Tibial nerve (tissue), 4 donors: ENCODE data around the gene TM2D3. TPM values are rescaled to one million over a fixed set of nuclear protein-coding genes. Genes with fewer than 3 reads are reported as not detected.

ENCODE experiments used
- DNase-seq, 2 donors: peaks; one replicate each; pipeline ENCODE4 v3.0.0-alpha.2; 2019; ENCODE audit warnings: low spot score in 2 of 2
- H3K27ac ChIP-seq, 4 donors: fragments of 200-600 bp; sonication (generic) in 3 of 4; one replicate each; pipeline ENCODE4 v1.5.1; 2017 to 2019; ENCODE audit warnings: mild to moderate bottlenecking in 1 of 4
- H3K27me3 ChIP-seq, 2 donors: fragments of 200-600 bp; sonication (generic) in 1 of 2; one replicate each; pipeline versions ENCODE4 v1.5.1 to v1.6.0; 2017 to 2019
- H3K36me3 ChIP-seq, 3 donors: fragments of 200-600 bp; sonication (generic); one replicate each; pipeline ENCODE4 v1.5.1; 2018 to 2019
- H3K4me1 ChIP-seq, 4 donors: fragments of 200-600 bp; sonication (generic) in 3 of 4; one replicate each; pipeline ENCODE4 v1.5.1; 2017 to 2019
- H3K4me3 ChIP-seq, 4 donors: fragments of 200-600 bp; sonication (generic) in 3 of 4; one replicate each; pipeline ENCODE4 v1.5.1; 2017 to 2019; ENCODE audit warnings: mild to moderate bottlenecking in 1 of 4, moderate library complexity in 1 of 4
- H3K9me3 ChIP-seq, 4 donors: fragments of 200-600 bp; sonication (generic) in 3 of 4; one replicate each; pipeline ENCODE4 v1.5.1; 2017 to 2019
- CTCF ChIP-seq, 5 experiments: fragments of 200-600 bp in 3 of 5; fragments of 450-650 bp in 2 of 5; sonication (generic) in 3 of 5; IDR thresholded peaks; one replicate each; pipeline ENCODE4 v1.5.1; 2016 to 2019; ENCODE audit warnings: antibody characterized with exemption in 5 of 5, mild to moderate bottlenecking in 3 of 5, moderate library complexity in 2 of 5
- EP300 ChIP-seq, 2 donors: sonication (generic); formaldehyde crosslinking; IDR thresholded peaks; one replicate each; pipeline ENCODE4 v1.6.1; 2017; ENCODE audit warnings: antibody characterized with exemption in 2 of 2, mild to moderate bottlenecking in 1 of 2
- POLR2A ChIP-seq, 2 donors: fragments of 450-650 bp; IDR thresholded peaks; one replicate each; pipeline ENCODE4 v1.6.1; 2017; ENCODE audit warnings: antibody characterized with exemption in 2 of 2, mild to moderate bottlenecking in 2 of 2, moderate library complexity in 2 of 2
- WGBS, 2 donors: methylation state at CpG; one replicate each; pipeline ENCODE4 v1.1.5; 2018; 5-methylcytosine and 5-hydroxymethylcytosine counted together
- total RNA-seq, 4 donors: library from RNA; depleted of rRNA; stranded (reverse); fragments of >200 nt; gene quantifications; one replicate each; pipeline ENCODE4 v1.1.0, GENCODE V29; 2016

The TM2D3 gene
- total RNA-seq, 4 donors from 2014 or later: 33.5 to 54.0 (median 40.9) TPM

- peaks cover 0 to 13% (median 0%) of the 10 kb centered on the region in 3 donors for H3K36me3 ChIP-seq
- H3K27me3 ChIP-seq: no peaks in the 10 kb centered on the region
- H3K4me3 ChIP-seq: peak overlapping the region in 1 of 4 donors; percentile 19
- DNase-seq: peak in 1 of 2 donors; percentile 20
- TF ChIP-seq CTCF (IDR thresholded peaks at IDR 0.05) (no peak), POLR2A (IDR thresholded peaks at IDR 0.05) (no peak), EP300 (IDR thresholded peaks at IDR 0.05) (no peak)
- H3K9me3 ChIP-seq: no peaks in the 10 kb centered on the region
- peaks cover 0 to 25% (median 7%) of the 10 kb centered on the region in 4 donors for H3K4me1 ChIP-seq
- H3K27ac ChIP-seq: no peak overlapping the region
- 21 to 32% methylated on average over 24 to 25 of the region's 25 CpGs for WGBS, 2 donors
Measured at GRCh38 chr15:101615986-101616848, 36.0 kb downstream of the TM2D3 start.

- peaks cover 0 to 7% (median 0%) of the 10 kb centered on the region in 3 donors for H3K36me3 ChIP-seq
- no peaks in the 10 kb centered on the region for H3K27me3 ChIP-seq
- no peaks in the 10 kb centered on the region for H3K9me3 ChIP-seq
- H3K4me1 ChIP-seq: peaks cover 0 to 25% (median 7%) of the 10 kb centered on the region in 4 donors
- 42 to 45% methylated on average over 14 of the region's 15 CpGs for WGBS, 2 donors
- DNase-seq: no peak
- H3K4me3 ChIP-seq: peak overlapping the region in 1 of 4 donors; percentile 19
- TF ChIP-seq EP300 (IDR thresholded peaks at IDR 0.05): no peak
- TF ChIP-seq CTCF (IDR thresholded peaks at IDR 0.05): no peak
- no peak for TF ChIP-seq POLR2A (IDR thresholded peaks at IDR 0.05)
- no peak overlapping the region for H3K27ac ChIP-seq
Measured at GRCh38 chr15:101615414-101615985, 36.7 kb downstream of the TM2D3 start.

- no peaks in the 10 kb centered on the region for H3K27me3 ChIP-seq
- peaks cover 0 to 3% (median 0%) of the 10 kb centered on the region in 3 donors for H3K36me3 ChIP-seq
- H3K4me1 ChIP-seq: peaks cover 0 to 25% (median 7%) of the 10 kb centered on the region in 4 donors
- no peak for DNase-seq
- H3K27ac ChIP-seq: no peak overlapping the region
- 84 to 91% methylated on average over 7 to 11 of the region's 11 CpGs for WGBS, 2 donors
- no peak for TF ChIP-seq CTCF (IDR thresholded peaks at IDR 0.05)
- no peaks in the 10 kb centered on the region for H3K9me3 ChIP-seq
- H3K4me3 ChIP-seq: no peak overlapping the region
Measured at GRCh38 chr15:101614761-101615160, 37.4 kb downstream of the TM2D3 start.

GRCh38 chr15:101614001-101614585, 38.1 kb downstream of the TM2D3 start:
- no peak overlapping the region for H3K27ac ChIP-seq
- DNase-seq: no peak

More at GRCh38 chr15:101614001-101614585, 38.1 kb downstream of the TM2D3 start:
- TF ChIP-seq POLR2A (IDR thresholded peaks at IDR 0.05) (no peak), CTCF (IDR thresholded peaks at IDR 0.05) (no peak), EP300 (IDR thresholded peaks at IDR 0.05) (no peak)
- 62 to 64% methylated on average over 14 of the region's 14 CpGs for WGBS, 2 donors
- H3K36me3 ChIP-seq: peaks cover 0 to 3% (median 0%) of the 10 kb centered on the region in 3 donors
- no peaks in the 10 kb centered on the region for H3K9me3 ChIP-seq
- H3K4me3 ChIP-seq: no peak overlapping the region
- no peaks in the 10 kb centered on the region for H3K27me3 ChIP-seq
- H3K4me1 ChIP-seq: peaks cover 0 to 25% (median 7%) of the 10 kb centered on the region in 4 donors
